ENCODE data around the gene EYA2.

The EYA2 gene

DNA sequence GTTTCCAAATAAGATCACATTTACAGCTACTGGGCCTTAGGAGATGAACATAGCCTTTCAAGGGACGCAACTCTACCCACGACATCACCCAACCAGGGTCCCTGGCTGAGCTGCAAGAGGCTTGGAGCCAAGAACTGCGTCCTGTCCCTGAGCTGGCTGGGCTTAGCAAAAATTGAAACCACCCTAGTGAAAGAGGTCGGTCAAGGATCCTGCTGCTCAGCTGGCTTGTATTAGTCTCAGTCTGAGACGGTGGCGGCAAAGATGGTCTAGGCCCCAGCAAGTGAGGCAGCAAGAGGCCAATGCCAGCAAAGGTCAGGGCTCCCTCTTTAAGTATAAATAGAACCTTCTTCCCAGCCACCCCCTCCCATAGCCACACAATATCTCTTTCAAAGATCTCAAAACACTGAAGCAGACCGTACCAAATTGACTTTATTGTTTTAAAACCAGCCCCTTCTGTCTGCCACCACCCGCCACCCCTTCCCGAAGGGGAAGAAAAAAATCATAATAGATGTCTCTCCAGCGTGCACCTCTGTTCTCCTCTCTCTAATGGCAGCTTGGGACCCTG is 140.5 kb downstream of the EYA2 start:
- DNase-seq (ENCODE audit: low read depth in 3 of 3), result no peak

DNA sequence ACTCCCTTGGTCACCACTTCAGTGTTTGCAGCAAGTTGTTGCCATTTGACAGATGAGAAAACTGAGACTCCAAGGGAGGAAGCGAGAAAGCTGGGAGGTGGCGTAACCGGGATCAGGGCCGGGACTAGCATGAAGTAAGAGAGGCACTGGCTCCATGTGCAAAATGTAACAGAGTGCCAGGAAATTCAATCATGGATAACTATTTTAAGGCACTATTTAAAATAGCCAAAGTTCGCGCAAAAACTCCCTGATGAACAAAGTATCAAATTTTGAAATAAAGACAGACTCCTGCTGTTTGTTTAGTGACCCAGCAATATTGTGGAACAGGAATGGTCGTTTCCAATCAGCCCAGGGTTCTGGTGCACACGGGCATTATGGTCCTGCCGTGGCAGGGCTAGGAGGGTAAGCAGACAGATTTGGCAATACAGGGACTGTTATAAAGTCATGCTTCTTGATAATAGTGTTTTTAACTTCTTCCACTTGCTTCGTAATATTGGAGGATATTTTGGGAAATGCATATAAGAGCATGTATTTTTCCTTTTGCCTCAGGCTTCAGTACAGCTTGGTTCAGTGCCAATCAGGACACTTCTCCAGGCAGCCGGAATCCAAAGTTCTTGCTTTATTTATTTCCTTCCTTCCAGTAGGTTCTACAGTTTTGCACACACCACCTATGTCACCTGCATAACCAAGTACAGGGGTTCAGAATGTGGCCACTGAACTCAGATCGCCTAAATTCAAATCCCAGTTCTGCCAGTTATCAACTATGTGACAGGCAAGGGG is 141.6 kb downstream of the EYA2 start:
- no peak for DNase-seq (ENCODE audit: low read depth in 3 of 3)

DNA sequence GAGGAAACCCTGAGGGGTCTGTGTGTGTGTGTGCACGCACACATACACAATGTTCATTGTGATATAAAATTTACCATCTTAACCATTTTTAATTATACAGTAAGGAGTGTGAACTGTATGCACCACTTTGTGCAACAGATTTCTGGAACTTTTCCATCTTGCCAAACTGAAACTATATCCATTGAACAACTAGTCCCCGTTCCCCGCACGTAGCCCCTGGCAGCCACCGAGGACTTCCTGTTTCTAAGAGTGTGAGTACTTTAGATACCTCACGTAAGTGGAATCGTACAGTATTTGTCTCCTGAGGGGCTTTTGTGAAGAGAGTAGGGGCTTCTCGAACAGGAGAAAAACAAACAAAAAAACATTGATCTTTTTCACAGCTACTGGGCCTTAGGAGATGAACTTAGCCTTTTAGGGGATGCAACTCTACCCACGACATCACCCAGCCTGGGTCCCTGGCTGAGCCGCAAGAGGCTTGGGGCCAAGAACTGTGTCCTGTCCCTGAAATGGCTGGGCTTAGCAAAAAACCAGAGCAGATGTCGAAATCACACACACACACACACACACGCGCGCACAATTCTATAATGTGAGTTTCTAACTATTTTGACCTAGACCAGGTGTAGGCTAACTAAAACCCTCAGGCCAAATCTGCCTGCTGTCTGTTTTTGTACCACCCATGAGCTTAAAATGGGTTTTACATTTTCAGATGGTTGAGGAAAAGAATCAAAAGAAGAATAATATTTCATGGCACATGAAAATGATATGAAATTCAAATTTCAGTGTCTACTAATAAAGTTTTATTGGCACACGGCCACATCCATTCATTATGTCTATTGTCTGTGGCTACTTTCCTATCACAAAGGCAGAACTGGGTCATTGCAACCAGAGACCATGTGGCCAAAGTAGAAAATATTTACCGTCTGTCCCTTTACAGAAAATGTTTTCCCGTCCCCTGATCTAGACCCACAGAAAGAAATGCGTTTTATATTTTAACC is 144.2 kb downstream of the EYA2 start:
- no peak for DNase-seq (ENCODE audit: low read depth in 3 of 3)

DNA sequence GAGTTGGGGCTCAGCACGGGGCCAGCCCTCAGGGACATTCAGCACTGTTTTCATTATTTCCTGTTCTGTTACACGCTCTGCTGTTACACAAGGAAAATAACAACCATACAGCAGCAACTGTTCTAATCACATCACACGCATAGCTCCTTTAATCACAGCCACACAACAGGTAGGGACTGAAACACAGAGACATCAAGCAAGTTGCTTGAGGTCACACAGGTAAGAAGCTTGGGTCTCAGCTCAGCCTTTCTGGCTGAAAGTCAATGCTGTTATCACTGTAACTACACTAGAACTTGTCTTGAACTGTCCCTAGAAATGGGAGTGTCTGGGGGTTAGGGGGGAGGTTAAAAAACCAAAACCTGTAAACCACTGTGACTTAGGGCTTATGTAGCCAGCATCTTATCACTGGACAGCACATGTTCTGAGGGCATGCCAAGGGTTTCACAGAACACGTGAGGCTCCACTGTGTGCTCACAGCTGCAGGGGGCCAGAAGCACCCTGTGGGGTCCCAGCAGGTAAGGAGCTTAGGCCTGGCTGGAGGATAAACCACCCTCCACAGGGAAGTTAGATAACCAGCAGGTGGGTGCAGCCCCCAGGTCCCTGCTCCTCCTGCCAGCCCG is 146.0 kb downstream of the EYA2 start:
- no peak for DNase-seq (ENCODE audit: low read depth in 3 of 3)

DNA sequence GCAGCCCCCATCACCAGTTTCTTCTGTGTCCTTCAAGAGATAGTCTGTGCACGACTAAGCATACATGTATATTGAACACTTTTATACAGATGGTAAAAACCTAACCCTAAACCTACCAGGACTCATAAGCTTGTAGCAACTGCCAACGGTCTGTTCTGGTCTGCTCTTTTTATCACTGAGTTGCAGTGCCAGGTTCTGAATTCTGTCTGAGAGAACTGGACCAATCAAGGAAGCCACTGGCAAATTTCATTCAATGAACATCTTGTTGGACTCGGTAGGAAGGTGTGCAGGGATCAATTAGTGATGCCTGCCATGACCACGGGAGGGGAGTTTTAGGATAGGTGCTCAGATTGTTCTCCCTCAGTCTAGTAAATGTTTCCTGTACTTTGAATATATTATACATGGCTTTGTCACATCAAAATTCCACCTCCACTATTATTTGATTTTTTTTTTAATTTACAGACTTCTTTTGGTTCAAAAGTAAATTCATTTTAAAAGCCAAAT is 146.8 kb downstream of the EYA2 start:
- no peak for DNase-seq (ENCODE audit: low read depth in 3 of 3)

DNA sequence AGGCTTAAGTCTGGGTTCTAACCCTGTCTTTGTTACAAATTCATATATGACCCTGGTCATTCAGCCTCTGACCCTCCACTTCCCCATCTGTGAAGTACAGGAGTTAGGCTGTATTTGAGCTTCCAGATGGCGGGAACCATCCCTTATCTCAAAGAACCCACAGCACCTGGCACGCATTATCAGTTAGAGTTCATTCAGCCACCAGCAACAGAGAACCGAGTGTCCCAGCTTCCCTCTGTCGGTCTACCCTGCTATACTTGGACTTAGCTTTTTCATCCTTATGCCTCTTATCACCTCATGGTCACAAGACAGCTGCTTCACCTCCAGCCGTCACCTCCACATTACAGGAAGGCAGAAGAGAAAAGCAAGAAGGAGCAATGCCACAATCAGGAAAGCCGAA is 147.8 kb downstream of the EYA2 start:
- DNase-seq (ENCODE audit: low read depth in 3 of 3), result no peak

DNA sequence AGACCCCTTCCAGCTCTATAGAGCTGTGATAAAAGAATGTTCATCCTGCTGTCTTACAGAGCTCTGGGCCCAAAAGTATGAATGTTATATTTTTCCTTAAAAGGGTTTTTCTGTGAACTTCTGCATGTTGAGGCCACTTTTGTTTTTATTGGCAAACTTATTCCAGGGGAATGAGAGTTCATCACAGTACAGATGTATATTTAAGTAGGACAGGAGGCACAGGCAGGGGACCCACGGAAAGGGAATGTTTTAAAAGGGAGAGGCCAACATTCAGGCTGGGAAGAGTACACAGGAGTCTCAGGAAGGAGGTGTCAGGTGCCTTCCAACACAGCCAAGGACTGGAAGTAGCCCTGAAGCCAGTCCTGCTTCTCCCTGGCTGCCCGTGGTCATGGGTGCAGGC is 148.4 kb downstream of the EYA2 start:
- DNase-seq (ENCODE audit: low read depth in 3 of 3), result no peak

DNA sequence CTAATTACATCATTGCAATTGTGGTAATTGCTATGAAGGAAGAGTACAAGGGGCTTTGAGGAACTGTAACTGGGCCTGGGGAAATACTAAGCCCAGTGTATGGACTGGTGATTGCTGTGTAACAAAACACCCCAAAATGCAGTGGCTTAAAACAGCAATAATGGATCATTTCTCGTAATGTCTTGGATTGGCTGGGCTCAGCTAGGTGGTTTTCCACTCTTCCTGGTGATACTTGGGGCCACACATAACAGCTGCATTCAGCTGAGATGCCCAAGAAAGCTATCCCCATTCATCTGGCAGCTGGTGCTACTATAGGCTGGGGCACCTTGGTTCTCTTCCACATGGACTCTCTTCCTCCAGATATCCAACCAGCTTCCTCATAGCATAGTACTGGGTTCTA is 150.3 kb downstream of the EYA2 start:
- DNase-seq (ENCODE audit: low read depth in 3 of 3), result no peak

DNA sequence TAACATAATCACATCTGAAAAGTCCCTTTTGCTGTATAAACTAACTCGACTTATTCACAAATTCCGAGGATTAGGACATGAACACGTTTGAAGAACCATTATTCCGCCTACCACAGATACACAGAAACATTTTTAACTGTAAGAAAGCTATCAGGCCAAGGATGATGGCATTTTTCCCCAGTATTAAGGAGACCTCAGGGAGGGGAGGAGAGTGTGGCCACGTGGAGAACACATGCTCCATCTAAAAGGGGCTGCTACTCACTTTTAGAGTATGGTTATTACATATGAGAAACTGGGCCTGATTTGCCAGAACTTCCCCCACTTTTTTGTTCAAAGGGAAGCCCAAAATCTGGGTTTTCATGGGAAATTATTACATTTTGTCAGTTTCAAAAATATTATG is 153.4 kb downstream of the EYA2 start:
- no peak for DNase-seq (ENCODE audit: low read depth in 3 of 3)

DNA sequence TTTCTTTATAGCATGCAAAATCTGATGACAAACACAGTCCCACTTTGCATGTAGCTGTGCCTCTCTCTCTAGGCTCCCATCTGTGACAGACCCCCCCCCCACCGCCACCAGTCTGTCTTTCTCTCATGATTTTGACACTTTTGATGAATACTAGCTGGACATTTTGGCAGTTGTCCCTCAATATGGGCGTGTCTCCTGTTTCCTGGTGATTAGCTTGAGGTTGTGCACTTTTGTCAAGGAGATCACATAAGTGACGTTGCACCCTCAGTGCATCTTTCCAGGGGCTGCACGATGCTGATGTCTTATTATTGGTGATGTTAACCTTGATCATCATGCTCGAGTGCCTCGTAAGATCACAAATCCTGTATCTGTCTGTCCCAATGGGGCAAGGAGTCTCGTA is 155.1 kb downstream of the EYA2 start:
- no peak for DNase-seq (ENCODE audit: low read depth in 3 of 3)

DNA sequence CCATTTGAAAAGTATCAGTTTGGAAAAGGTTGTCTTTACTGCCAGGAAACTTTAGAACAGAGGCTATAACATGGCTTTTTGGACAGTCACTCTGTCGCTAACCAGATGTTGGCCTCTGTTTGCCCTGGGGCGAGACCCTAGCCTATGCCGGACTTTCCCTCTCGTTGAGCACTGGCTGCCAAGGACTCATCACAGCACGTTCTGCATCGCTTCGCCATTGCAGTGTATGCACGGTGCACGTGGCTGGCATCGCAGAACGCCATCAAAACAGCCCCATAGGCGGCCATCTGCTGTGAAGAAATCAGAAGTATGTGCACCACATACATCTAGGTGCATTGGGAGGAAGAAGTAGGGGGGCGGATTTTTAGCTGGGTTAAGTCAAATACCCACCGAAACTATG is 156.4 kb downstream of the EYA2 start:
- DNase-seq (ENCODE audit: low read depth in 3 of 3), result no peak

DNA sequence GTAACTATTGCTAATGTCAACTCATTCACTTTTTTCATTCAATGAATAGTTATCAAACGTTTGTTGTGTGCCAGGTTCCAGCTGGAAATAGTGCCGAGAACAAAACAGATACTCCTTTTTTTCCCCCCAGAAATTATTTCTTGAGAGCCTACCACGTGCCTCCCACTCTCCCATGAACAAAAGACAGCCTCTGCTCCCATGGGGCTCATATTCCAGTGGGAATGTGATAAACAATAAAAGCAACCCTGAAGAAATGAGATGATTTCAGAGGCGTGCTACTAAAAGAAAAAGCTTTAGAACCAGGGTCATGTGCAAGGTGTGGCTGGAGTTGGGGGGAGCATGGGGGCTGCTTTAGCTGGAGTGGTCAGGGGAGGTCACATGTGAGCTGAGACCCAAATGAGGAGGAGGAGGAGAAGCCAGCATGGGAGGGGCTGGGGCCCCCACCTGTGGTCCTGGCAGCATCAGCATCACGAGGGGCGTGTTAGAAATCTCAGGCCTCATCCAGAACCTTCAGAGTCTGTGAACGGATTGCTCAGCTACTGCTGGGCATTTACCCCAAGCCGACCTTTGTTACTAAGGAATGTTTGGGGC is 157.4 kb downstream of the EYA2 start:
- no peak for DNase-seq (ENCODE audit: low read depth in 3 of 3)

DNA sequence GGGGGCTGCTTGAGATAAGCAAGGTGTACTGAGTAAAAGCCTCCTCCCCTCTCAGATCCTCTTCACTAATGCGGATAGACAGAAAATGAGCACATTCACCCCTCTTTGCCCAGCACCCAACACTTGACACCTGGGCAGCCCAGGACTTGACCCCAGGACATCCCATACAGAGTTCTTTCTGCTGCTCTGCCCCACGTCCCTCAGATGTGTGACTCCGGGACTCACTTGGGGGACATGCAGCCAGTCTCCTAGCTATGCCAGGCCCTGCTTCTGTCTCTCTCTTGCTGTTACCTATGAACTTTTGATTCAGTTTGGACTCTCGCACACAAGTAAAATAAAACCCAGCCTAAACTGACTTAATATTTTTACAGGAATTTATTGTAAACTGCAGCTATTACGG is 159.9 kb downstream of the EYA2 start:
- DNase-seq (ENCODE audit: low read depth in 3 of 3), result no peak

DNA sequence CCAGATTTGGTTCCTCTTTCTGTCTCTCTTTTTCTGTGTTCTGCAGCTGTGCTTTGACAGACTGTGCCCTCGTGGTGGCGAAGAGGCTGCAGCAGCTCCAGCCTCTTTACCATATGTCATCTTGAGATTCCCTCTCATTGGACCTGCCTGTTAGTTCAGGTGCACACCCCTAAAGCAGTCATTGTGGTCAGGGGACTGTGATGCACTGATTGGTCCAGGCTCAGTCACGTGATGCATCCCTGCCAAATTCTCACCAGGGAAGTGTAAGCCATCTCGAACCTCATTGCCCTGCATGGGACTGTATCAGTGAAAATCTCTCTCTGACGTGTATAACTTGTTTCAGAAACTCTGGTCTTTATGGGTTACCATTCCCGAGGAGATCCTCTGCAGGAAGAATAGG is 160.3 kb downstream of the EYA2 start:
- DNase-seq (ENCODE audit: low read depth in 3 of 3), result no peak

DNA sequence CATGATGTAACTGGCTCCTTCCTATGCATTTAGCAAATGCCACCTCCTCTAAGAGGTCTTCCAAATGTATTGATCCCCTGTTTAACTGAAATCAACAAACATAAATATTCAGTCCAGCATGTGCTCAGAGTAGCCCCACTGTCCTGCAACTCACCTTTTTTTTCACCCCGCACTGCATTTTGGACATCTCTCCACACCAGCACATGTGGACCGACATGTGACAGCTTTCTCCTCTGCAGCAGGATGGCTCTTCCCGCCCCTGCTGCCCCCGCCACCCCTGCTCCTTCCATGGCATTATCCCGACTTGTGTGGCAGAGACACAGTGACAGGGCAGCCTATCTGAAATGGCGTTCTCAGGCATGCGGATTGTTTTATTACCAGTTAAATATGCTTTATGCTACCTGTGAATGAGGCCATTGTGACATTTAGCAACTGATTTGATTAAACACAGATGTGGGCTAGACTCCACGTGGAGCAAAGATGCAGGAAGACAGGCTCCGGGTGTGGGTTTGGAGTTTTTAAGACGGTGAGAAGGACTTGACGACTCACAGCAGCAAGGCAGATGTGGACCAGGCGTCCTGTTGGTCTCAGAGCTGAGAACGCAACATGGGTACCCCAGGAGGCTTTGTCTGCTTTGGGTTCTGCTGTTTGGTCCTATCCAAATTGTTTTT is 161.2 kb downstream of the EYA2 start:
- no peak for DNase-seq (ENCODE audit: low read depth in 3 of 3)

DNA sequence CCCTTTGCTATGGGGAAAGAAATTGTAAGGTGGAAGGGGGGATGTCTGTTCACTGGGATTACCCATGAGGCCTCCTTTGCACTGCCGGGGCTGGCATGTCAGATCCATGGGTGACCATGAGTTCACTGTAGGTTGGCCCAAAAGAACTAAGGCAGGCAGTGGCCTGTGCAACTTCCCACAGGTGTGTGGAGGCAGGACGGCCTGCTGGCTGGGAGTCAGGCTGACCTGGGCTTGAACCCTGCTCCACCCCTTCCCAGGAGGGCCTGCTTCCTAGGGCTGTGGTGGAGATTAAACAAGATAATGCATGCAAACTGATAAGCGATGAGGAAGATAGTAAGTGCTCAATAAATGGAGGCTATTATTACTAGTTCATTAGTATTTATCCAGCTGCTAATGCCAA is 163.0 kb downstream of the EYA2 start:
- no peak for DNase-seq (ENCODE audit: low read depth in 3 of 3)

DNA sequence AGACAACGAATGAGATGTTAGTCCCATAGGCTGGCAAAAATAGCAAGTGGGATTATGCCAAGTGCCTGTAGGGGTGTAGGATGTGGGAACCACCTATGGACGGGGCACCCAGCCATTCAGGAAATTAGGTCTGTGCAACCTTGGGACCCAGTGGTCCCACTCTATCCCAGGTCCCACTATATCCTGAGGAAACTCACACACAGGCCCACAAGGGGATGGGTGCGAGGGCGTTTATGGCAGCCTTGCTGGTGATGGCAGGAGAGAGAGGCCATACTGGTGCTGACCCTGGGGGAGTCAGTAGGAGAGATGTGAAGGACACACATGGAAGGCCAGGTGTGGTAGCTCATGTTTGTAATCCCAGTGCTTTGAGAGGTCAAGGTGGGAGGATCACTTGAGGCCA is 163.6 kb downstream of the EYA2 start:
- DNase-seq (ENCODE audit: low read depth in 3 of 3), result no peak

DNA sequence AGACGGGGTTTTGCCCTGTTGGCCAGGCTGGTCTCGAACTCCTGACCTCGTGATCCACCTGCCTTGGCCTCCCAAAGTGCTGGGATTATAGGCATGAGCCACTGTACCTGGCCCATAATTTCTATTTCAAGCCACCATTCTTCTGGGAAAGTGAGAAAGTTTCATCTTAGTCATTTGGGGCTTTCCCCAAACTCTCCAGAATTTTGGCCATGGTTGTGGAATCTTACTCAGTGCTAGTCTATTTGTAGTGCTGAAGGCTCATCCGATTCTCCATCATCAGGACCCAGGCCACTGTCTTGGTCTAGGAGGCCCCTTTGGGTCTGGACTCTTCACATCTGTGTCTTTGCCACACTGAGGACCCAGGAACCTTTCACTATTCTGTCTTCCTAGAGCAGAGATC is 164.9 kb downstream of the EYA2 start:
- DNase-seq (ENCODE audit: low read depth in 3 of 3), result no peak

DNA sequence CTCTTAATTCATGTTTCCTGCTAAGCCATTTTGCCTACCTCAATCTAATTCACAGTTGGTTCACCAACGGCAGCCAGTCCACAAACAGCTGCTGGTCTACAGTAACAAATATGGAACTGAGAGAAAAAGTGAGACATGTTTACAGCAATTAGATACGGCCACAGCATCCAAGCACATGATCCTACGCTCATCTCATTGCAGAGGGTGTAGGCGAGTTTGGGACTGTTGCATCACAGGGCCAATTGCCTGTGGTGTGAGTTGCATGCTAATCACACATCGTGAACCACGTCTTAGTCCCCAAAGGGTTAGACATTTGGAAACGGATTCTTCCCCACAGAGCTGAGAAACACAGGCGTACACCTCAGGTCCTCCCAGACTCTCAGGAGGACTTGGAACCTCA is 166.9 kb downstream of the EYA2 start:
- no peak for DNase-seq (ENCODE audit: low read depth in 3 of 3)

DNA sequence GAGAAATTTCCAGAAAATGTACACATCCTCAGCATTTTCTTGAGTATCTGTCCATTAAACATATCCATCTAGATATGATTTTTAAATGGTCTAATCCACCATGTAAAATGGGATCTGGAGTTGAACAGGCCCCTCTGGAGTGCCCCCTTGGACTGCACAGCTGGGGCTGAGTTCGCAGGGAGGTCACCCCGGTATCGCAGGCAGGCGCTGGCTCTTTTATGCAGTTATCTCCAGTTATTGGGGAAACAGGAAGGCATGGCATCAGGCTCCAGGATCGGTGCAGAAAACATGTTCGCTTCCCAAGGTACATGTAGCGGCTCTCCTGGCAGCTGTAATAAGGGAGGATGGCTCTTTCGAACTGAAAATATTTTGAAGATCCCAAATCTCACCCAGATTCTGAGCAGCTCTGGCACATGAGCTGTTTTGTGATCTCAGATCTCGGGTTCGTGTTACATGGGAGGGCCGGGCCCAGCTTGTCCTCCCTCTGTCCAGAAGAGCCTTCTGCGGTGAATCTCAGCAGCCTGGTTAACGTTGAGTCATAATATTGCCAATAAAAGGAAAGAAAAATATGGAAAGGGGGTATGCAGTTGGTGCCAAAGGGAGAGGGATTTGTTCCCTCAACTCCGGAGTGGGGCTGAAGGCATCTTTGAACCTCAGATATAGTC is 167.7 kb downstream of the EYA2 start:
- DNase-seq (ENCODE audit: low read depth in 3 of 3), result no peak

DNA sequence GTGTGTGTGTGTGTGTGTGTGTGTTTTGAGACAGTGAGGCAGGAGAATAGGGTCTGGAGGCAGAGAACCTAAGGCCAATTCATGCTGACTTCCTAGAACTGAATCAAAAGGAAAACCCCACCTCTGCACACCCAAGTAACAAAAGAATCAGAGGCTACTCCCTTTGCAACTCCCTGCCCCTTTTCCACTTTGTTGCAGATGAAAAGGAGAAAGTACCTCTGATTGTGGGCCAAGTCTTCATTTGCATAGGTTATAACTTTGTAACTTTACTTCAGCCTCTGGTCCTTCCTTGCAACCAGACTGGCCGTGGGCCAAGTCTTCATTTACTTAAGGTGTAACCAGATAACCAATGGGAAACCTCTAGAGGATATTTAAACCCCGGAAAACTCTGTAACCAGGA is 168.8 kb downstream of the EYA2 start:
- DNase-seq (ENCODE audit: low read depth in 3 of 3), result no peak
